HG02981 (cell line): ENCODE data around the gene KLHL10.

ENCODE experiments used
- ATAC-seq: cut with Tn5 transposase; IDR thresholded peaks from one replicate; pipeline ENCODE4 v1.9.1; 2021; ENCODE audit warnings: mild to moderate bottlenecking, moderate library complexity; ENCODE audit not compliant: unreplicated experiment

KLHL10 gene

DNA sequence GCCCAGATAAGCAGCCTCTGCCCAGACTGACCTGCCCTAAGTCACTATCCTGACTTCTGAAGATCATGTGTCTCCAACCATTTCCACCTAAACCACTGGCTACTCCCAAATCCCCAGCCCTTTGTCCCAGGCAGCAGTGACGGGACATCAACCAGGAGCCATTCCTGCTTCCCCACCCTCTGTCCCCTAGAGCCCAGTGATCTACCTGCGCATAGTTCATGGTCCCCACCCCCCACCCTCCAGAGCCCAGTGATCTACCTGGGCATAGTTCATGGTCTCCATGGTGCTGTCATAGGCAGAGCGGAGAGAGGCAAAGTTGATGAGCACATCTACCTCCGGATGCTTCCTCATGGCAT lies 54.4 kb downstream of the KLHL10 start:
- no peak for ATAC-seq

DNA sequence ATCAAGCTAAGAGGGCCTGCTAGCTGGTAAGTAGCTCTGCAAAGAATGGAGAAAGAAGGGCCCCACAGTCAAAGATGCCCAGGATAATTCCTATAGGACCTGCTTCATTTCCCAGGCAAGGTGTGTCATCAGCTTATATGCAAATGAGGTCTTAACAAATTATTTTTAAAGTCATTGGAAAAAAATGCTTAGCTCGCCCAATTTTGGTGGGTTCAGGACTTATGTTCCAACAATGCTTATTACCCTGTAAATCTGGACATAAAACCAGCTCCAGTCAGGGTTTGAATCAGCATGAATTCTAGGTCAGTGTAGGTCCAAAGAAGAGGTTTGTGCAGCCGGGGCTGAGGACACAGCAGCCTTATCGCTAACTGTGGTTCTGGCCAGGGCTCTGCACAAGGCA lies 55.8 kb downstream of the KLHL10 start:
- no peak for ATAC-seq

DNA sequence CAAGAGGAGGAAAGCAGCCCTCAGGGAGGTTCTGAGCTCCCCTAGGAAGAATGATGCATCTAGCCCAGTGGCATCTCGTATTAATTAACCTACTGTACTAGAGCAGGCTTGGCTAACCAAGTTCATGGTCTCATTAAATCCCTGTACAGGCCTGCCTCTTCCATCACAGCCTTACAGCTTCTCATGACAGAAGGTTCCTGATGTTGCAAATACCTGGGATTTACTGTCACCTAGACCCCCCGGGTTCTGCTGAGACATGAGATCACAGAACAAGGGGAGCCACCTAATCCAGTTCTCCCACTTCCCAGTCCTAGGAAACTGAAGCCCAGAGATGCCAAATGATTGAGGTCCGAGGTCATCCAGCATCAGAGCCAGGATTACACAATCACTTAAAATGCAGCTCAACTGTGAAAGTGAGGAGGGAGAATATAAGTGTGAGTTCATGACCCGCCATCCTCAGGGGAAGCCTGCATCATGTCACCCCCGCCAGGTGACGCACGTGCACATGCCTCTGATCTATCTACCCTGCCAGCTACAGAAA lies 57.2 kb downstream of the KLHL10 start:
- ATAC-seq = no peak

DNA sequence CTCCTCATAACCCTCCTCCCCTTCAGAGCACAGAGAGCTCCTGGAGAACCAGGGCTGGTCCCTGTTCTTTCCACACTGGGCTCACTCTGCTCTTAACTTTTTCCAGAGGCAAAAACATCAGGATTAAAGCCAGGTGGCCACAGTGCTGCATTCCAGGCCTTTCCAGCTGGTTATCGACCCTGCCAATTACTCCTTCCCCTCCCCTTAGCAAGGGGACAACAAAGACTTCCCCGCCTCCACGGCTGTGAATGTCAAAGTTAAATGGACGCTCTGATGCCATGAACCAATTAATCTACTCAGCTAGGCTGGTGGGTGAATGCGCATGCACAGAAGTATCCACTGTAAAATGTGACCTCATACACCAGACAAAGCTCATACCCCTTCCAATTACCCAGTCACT lies 58.0 kb downstream of the KLHL10 start:
- no peak for ATAC-seq

DNA sequence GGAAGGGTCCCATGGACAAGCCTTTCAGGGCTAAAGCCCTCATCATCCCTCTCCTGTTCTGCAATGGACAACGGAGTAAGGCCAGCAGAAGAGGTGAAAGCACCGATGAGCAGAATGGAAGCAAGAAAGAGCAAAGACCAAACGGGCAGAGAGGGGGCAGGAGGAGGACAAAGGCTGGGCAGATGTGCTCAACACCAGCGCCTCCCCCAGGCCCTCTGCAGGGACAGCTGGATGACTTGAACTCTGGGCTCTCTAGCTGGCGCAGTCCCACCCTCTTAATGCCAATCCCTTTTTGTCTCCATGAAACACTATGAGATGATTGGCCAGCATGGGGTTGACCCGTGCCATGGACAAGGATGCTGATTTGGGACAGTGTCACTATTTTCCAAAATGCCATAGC lies 59.1 kb downstream of the KLHL10 start:
- no peak for ATAC-seq
